ENCODE measurements around the gene REPIN1.

The REPIN1 gene

GRCh38 chr7:150335774-150336112 lies 32.9 kb upstream of the REPIN1 start:
- no peak for TF ChIP-seq EZH2phosphoT487 (conservative IDR thresholded peaks at IDR 0.05; ENCODE audit: low read length)
- TF ChIP-seq, protein P1, sequence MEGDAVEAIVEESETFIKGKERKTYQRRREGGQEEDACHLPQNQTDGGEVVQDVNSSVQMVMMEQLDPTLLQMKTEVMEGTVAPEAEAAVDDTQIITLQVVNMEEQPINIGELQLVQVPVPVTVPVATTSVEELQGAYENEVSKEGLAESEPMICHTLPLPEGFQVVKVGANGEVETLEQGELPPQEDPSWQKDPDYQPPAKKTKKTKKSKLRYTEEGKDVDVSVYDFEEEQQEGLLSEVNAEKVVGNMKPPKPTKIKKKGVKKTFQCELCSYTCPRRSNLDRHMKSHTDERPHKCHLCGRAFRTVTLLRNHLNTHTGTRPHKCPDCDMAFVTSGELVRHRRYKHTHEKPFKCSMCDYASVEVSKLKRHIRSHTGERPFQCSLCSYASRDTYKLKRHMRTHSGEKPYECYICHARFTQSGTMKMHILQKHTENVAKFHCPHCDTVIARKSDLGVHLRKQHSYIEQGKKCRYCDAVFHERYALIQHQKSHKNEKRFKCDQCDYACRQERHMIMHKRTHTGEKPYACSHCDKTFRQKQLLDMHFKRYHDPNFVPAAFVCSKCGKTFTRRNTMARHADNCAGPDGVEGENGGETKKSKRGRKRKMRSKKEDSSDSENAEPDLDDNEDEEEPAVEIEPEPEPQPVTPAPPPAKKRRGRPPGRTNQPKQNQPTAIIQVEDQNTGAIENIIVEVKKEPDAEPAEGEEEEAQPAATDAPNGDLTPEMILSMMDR (IDR thresholded peaks at IDR 0.05; ENCODE audit: insufficient read depth, low read length, poor library complexity, severe bottlenecking): no peak
- Histone ChIP-seq H3K36me3 (ENCODE audit: low read length) (no peaks in the 10 kb centered on the region), H3K27ac (ENCODE audit: low read depth, low read length) (no peak overlapping the region), H3K4me3 (ENCODE audit: insufficient read depth, low read length, poor library complexity, severe bottlenecking) (no peak overlapping the region), H3F3A (ENCODE audit: insufficient read depth) (no peaks in the 10 kb centered on the region), H3K9ac (ENCODE audit: low read length) (no peak overlapping the region), H4K20me1 (ENCODE audit: low read depth, low read length) (no peaks in the 10 kb centered on the region), H3K9me3 (ENCODE audit: insufficient read depth, low read length) (no peaks in the 10 kb centered on the region), H3K79me2 (ENCODE audit: insufficient read depth, low read length) (no peaks in the 10 kb centered on the region), H3K4me2 (ENCODE audit: low read depth, low read length, poor library complexity, severe bottlenecking) (no peak overlapping the region), H2AFZ (ENCODE audit: low read depth, low read length, severe bottlenecking) (no peak overlapping the region), H3K27me3 (ENCODE audit: low read length) (no peaks in the 10 kb centered on the region), H3K9me2 (replicated peaks; ENCODE audit: insufficient read depth, low read length) (no peaks in the 10 kb centered on the region)

GRCh38 chr7:150336746-150337145 lies 31.9 kb upstream of the REPIN1 start:
- H3K79me2 ChIP-seq (ENCODE audit: insufficient read depth, low read length): no peaks in the 10 kb centered on the region
- no peaks in the 10 kb centered on the region for H3K9me2 ChIP-seq (replicated peaks; ENCODE audit: insufficient read depth, low read length)
- H4K20me1 ChIP-seq (ENCODE audit: low read depth, low read length): no peaks in the 10 kb centered on the region
- no peaks in the 10 kb centered on the region for H3K36me3 ChIP-seq (ENCODE audit: low read length)
- no peaks in the 10 kb centered on the region for H3K9me3 ChIP-seq (ENCODE audit: insufficient read depth, low read length)
- H3F3A ChIP-seq (ENCODE audit: insufficient read depth): no peaks in the 10 kb centered on the region
- H3K27ac ChIP-seq (ENCODE audit: low read depth, low read length): no peak overlapping the region
- H3K4me3 ChIP-seq (ENCODE audit: insufficient read depth, low read length, poor library complexity, severe bottlenecking): no peak overlapping the region
- H3K27me3 ChIP-seq (ENCODE audit: low read length): no peaks in the 10 kb centered on the region
- H3K4me2 ChIP-seq (ENCODE audit: low read depth, low read length, poor library complexity, severe bottlenecking): no peak overlapping the region
- no peak overlapping the region for H2AFZ ChIP-seq (ENCODE audit: low read depth, low read length, severe bottlenecking)
- TF ChIP-seq EZH2phosphoT487 (conservative IDR thresholded peaks at IDR 0.05; ENCODE audit: low read length): no peak
- TF ChIP-seq, protein P1 (IDR thresholded peaks at IDR 0.05; ENCODE audit: insufficient read depth, low read length, poor library complexity, severe bottlenecking): no peak
- H3K9ac ChIP-seq (ENCODE audit: low read length): no peak overlapping the region

GRCh38 chr7:150337179-150337578 lies 31.4 kb upstream of the REPIN1 start:
- Histone ChIP-seq H3K27ac (ENCODE audit: low read depth, low read length) (no peak overlapping the region), H3F3A (ENCODE audit: insufficient read depth) (no peaks in the 10 kb centered on the region), H3K4me3 (ENCODE audit: insufficient read depth, low read length, poor library complexity, severe bottlenecking) (no peak overlapping the region), H3K9me2 (replicated peaks; ENCODE audit: insufficient read depth, low read length) (no peaks in the 10 kb centered on the region), H2AFZ (ENCODE audit: low read depth, low read length, severe bottlenecking) (no peak overlapping the region), H3K9ac (ENCODE audit: low read length) (no peak overlapping the region), H3K79me2 (ENCODE audit: insufficient read depth, low read length) (no peaks in the 10 kb centered on the region), H3K9me3 (ENCODE audit: insufficient read depth, low read length) (no peaks in the 10 kb centered on the region), H3K36me3 (ENCODE audit: low read length) (no peaks in the 10 kb centered on the region), H3K27me3 (ENCODE audit: low read length) (no peaks in the 10 kb centered on the region), H4K20me1 (ENCODE audit: low read depth, low read length) (no peaks in the 10 kb centered on the region), H3K4me2 (ENCODE audit: low read depth, low read length, poor library complexity, severe bottlenecking) (no peak overlapping the region)
- TF ChIP-seq, protein P1 (IDR thresholded peaks at IDR 0.05; ENCODE audit: insufficient read depth, low read length, poor library complexity, severe bottlenecking): no peak
- TF ChIP-seq EZH2phosphoT487 (conservative IDR thresholded peaks at IDR 0.05; ENCODE audit: low read length): no peak

DNA sequence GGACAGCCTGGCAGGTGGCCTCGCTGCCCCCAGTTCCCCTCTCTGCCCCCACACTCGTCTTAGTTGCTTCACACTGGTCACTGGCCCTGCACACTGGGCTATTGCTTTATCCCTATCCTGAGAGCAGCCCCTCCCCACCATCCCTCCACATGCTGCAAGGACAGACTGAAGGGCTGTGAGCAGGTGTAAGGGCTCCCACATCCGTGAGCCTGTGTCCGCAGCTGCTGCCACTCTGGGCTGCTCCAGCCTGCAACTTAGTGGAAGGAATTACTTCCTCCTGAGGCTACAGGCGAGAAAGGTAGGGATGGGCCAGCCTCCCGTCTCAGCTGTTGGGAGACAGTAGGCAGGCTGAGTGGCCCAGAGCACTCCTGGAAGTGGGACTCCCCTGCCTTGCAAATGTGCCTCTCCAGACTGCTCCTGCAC lies 31.0 kb upstream of the REPIN1 start:
- H3K27me3 ChIP-seq (ENCODE audit: low read length): no peaks in the 10 kb centered on the region
- H2AFZ ChIP-seq (ENCODE audit: low read depth, low read length, severe bottlenecking): no peak overlapping the region
- H3K36me3 ChIP-seq (ENCODE audit: low read length): no peaks in the 10 kb centered on the region
- TF ChIP-seq EZH2phosphoT487 (conservative IDR thresholded peaks at IDR 0.05; ENCODE audit: low read length): no peak
- TF ChIP-seq, protein P1 (IDR thresholded peaks at IDR 0.05; ENCODE audit: insufficient read depth, low read length, poor library complexity, severe bottlenecking): no peak
- H3K79me2 ChIP-seq (ENCODE audit: insufficient read depth, low read length): no peaks in the 10 kb centered on the region
- H3F3A ChIP-seq (ENCODE audit: insufficient read depth): no peaks in the 10 kb centered on the region
- H3K4me3 ChIP-seq (ENCODE audit: insufficient read depth, low read length, poor library complexity, severe bottlenecking): no peak overlapping the region
- no peaks in the 10 kb centered on the region for H3K9me3 ChIP-seq (ENCODE audit: insufficient read depth, low read length)
- no peak overlapping the region for H3K27ac ChIP-seq (ENCODE audit: low read depth, low read length)
- H3K9me2 ChIP-seq (replicated peaks; ENCODE audit: insufficient read depth, low read length): no peaks in the 10 kb centered on the region
- H3K4me2 ChIP-seq (ENCODE audit: low read depth, low read length, poor library complexity, severe bottlenecking): no peak overlapping the region
- no peaks in the 10 kb centered on the region for H4K20me1 ChIP-seq (ENCODE audit: low read depth, low read length)
- no peak overlapping the region for H3K9ac ChIP-seq (ENCODE audit: low read length)

Measured in SU-DHL-6 (cell line).